H9 (cell line): ENCODE results near the gene ZAP70. TPM values are rescaled to one million over a fixed set of nuclear protein-coding genes. Genes with fewer than 3 reads are reported as not detected.

Experiments used
- DNase-seq: peaks from one replicate; pipeline ENCODE4 v3.0.0-alpha.2; 2017
- H2AFZ ChIP-seq: one replicate; pipeline ENCODE4 v1.6.1; 2013; ENCODE audit warnings: mild to moderate bottlenecking, low read length, control low read depth, moderate library complexity
- H2AK5ac ChIP-seq: 2 replicates; pipeline ENCODE4 v1.6.1; 2013; ENCODE audit warnings: low read length, control low read depth, mixed read lengths; ENCODE audit not compliant: insufficient read length
- H2BK120ac ChIP-seq: one replicate; pipeline ENCODE4 v1.6.1; 2013; ENCODE audit warnings: low read depth, mild to moderate bottlenecking, low read length, control low read depth, inconsistent platforms; ENCODE audit not compliant: poor library complexity, severe bottlenecking
- H2BK12ac ChIP-seq: 2 replicates; pipeline ENCODE4 v1.6.1; 2013; ENCODE audit warnings: low read length, control low read depth, mixed read lengths, low read depth; ENCODE audit not compliant: insufficient read length
- H2BK15ac ChIP-seq: 2 replicates; pipeline ENCODE4 v1.6.1; 2013; ENCODE audit warnings: low read depth, low read length, control low read depth
- H2BK20ac ChIP-seq: one replicate; pipeline ENCODE4 v1.6.1; 2013; ENCODE audit warnings: low read depth, mild to moderate bottlenecking, low read length, control low read depth, inconsistent platforms; ENCODE audit not compliant: poor library complexity, severe bottlenecking
- H2BK5ac ChIP-seq: 2 replicates; pipeline ENCODE4 v1.6.1; 2013; ENCODE audit warnings: low read length, control low read depth, mixed read lengths; ENCODE audit not compliant: insufficient read length
- H3K14ac ChIP-seq: 2 replicates; pipeline ENCODE4 v1.6.1; 2013; ENCODE audit warnings: low read length, control low read depth; ENCODE audit not compliant: insufficient read depth
- H3K18ac ChIP-seq: 2 replicates; pipeline ENCODE4 v1.6.1; 2013; ENCODE audit warnings: low read depth, mild to moderate bottlenecking, mixed read lengths, low read length, control low read depth; ENCODE audit not compliant: insufficient read length
- H3K23ac ChIP-seq: 2 replicates; pipeline ENCODE4 v1.6.1; 2013; ENCODE audit warnings: low read length, control low read depth, mixed read lengths, low read depth; ENCODE audit not compliant: insufficient read length
- H3K23me2 ChIP-seq: 2 replicates; pipeline ENCODE4 v1.6.1; 2013; ENCODE audit warnings: low read depth, mild to moderate bottlenecking, mixed read lengths, low read length, control low read depth; ENCODE audit not compliant: insufficient read length, poor library complexity, severe bottlenecking
- H3K27ac ChIP-seq: 2 replicates; pipeline ENCODE4 v1.5.1; 2013; ENCODE audit warnings: low read length, control low read depth, mixed read lengths, low read depth; ENCODE audit not compliant: insufficient read length
- H3K27me3 ChIP-seq: 2 replicates; pipeline ENCODE4 v1.6.1; 2013; ENCODE audit warnings: low read length, control low read depth, inconsistent platforms; ENCODE audit not compliant: insufficient read depth
- H3K4ac ChIP-seq: 2 replicates; pipeline ENCODE4 v1.6.1; 2013; ENCODE audit warnings: low read depth, mild to moderate bottlenecking, control low read depth, inconsistent platforms, low read length, moderate library complexity
- H3K4me1 ChIP-seq: 2 replicates; pipeline ENCODE4 v1.6.1; 2013; ENCODE audit warnings: low read length, control low read depth, inconsistent platforms; ENCODE audit not compliant: insufficient read depth
- H3K4me2 ChIP-seq: 2 replicates; pipeline ENCODE4 v1.6.1; 2013; ENCODE audit warnings: low read length, control low read depth, mixed read lengths; ENCODE audit not compliant: insufficient read length, insufficient read depth
- H3K56ac ChIP-seq: 2 replicates; pipeline ENCODE4 v1.6.1; 2013; ENCODE audit warnings: low read depth, mild to moderate bottlenecking, mixed read lengths, low read length, control low read depth; ENCODE audit not compliant: insufficient read length
- H3K79me1 ChIP-seq: 2 replicates; pipeline ENCODE4 v1.6.1; 2013; ENCODE audit warnings: low read depth, mild to moderate bottlenecking, moderate library complexity, low read length, control low read depth, inconsistent platforms; ENCODE audit not compliant: insufficient read depth, poor library complexity, severe bottlenecking
- H3K79me2 ChIP-seq: 2 replicates; pipeline ENCODE4 v1.6.1; 2013; ENCODE audit warnings: low read length, control low read depth, inconsistent platforms; ENCODE audit not compliant: insufficient read depth
- H3K9ac ChIP-seq: 2 replicates; pipeline ENCODE4 v1.6.1; 2013; ENCODE audit warnings: low read length, control low read depth, mixed read lengths; ENCODE audit not compliant: insufficient read length; ENCODE audit errors: extremely low read depth
- H3K9me3 ChIP-seq: one replicate; pipeline ENCODE4 v1.6.1; 2013; ENCODE audit warnings: low read depth, low read length, inconsistent platforms; ENCODE audit not compliant: control insufficient read depth
- H3T11ph ChIP-seq: one replicate; pipeline ENCODE4 v1.6.1; 2013; ENCODE audit warnings: mild to moderate bottlenecking, low read length, control low read depth, inconsistent platforms
- H4K20me1 ChIP-seq: one replicate; pipeline ENCODE4 v1.6.1; 2013; ENCODE audit not compliant: control insufficient read depth, insufficient read length, insufficient read depth
- H4K5ac ChIP-seq: 2 replicates; pipeline ENCODE4 v1.6.1; 2013; ENCODE audit warnings: low read depth, mild to moderate bottlenecking, mixed read lengths, low read length, control low read depth; ENCODE audit not compliant: insufficient read length
- H4K8ac ChIP-seq: replicated peaks from 2 replicates; pipeline ENCODE4 v1.6.1; 2013; ENCODE audit warnings: low read length, control low read depth, mixed read lengths, low read depth; ENCODE audit not compliant: insufficient read length
- H4K91ac ChIP-seq: 2 replicates; pipeline ENCODE4 v1.6.1; 2013; ENCODE audit warnings: low read depth, mild to moderate bottlenecking, moderate library complexity, mixed read lengths, low read length, control low read depth; ENCODE audit not compliant: insufficient read length
- H3K27ac Mint-ChIP-seq, 3 experiments: 2 replicates in 2 of 3; 3 replicates in 1 of 3; pipeline ENCODE4 v1.8.0; 2020 to 2021; ENCODE audit warnings: mixed read lengths in 3 of 3, mild to moderate bottlenecking in 1 of 3, moderate library complexity in 1 of 3
- H3K27me3 Mint-ChIP-seq: 2 replicates; pipeline ENCODE4 v1.8.0; 2021; ENCODE audit warnings: low read depth, mild to moderate bottlenecking, moderate library complexity, mixed read lengths
- H3K36me3 Mint-ChIP-seq, 3 experiments: 2 replicates in 2 of 3; 3 replicates in 1 of 3; pipeline ENCODE4 v1.8.0; 2020 to 2021; ENCODE audit warnings: low read depth in 3 of 3, mixed read lengths in 3 of 3; ENCODE audit not compliant: insufficient read depth in 1 of 3
- H3K4me1 Mint-ChIP-seq, 2 experiments: 2 replicates each; pipeline ENCODE4 v1.8.0; 2020; ENCODE audit warnings: mixed read lengths in 2 of 2
- H3K4me3 Mint-ChIP-seq, 2 experiments: 2 replicates in 1 of 2; 3 replicates in 1 of 2; pipeline ENCODE4 v1.8.0; 2020 to 2021; ENCODE audit warnings: mild to moderate bottlenecking in 2 of 2, mixed read lengths in 2 of 2, moderate library complexity in 1 of 2
- H3K9me3 Mint-ChIP-seq, 2 experiments: 2 replicates in 1 of 2; 3 replicates in 1 of 2; pipeline ENCODE4 v1.8.0; 2020; ENCODE audit warnings: mild to moderate bottlenecking in 2 of 2, mixed read lengths in 2 of 2, moderate library complexity in 1 of 2
- WGBS: extraction: QIAGEN DNeasy Blood & Tissue Kit; methylation state at CpG from one replicate; pipeline ENCODE4 v1.1.7; 2013; ENCODE audit warnings: missing lambda C conversion rate, low lambda C conversion rate, mixed read lengths; ENCODE audit not compliant: insufficient read length; ENCODE audit errors: extremely low coverage; 5-methylcytosine and 5-hydroxymethylcytosine counted together
- total RNA-seq: library from RNA; stranded (reverse); gene quantifications from 2 replicates; pipeline ENCODE4 v1.2.1, GENCODE V29; 2021
- TF ChIP-seq, protein P1 (sequence below): fragments of 200-600 bp; sonication (generic); conservative IDR thresholded peaks from 3 replicates; pipeline ENCODE4 v1.8.0; 2021; ENCODE audit warnings: antibody characterized with exemption, mild to moderate bottlenecking

The ZAP70 gene
- total RNA-seq, 1 experiment from 2014 or later = 0.24 TPM

GRCh38 chr2:97738179-97739019, 25.0 kb downstream of the ZAP70 start:
- Histone ChIP-seq H3K4me2 (no peak overlapping the region), H3K23me2 (no peaks in the 10 kb centered on the region), H2AK5ac (no peak overlapping the region), H3K4me1 (no peaks in the 10 kb centered on the region), H2BK120ac (no peak overlapping the region), H4K5ac (no peak overlapping the region), H3K56ac (no peak overlapping the region), H2BK5ac (no peak overlapping the region), H3K27ac (no peak overlapping the region), H3T11ph (no peak overlapping the region), H3K79me2 (no peaks in the 10 kb centered on the region), H4K91ac (no peak overlapping the region), H2AFZ (no peak overlapping the region), H3K79me1 (no peaks in the 10 kb centered on the region), H2BK12ac (no peak overlapping the region), H3K14ac (no peak overlapping the region; the same call in 1 of the 2 replicates), H2BK15ac (no peak overlapping the region), H4K20me1 (no peaks in the 10 kb centered on the region), H2BK20ac (no peak overlapping the region), H3K18ac (no peak overlapping the region), H3K23ac (no peak overlapping the region), H4K8ac (no peak overlapping the region), H3K27me3 (no peaks in the 10 kb centered on the region), H3K9me3 (no peaks in the 10 kb centered on the region), H3K4ac (no peak overlapping the region), H3K9ac (no peak overlapping the region)
- Mint-ChIP-seq H3K27me3 (peaks cover 16% of the 10 kb centered on the region), H3K4me1 (peaks cover 16 to 17% of the 10 kb centered on the region in 2 experiments), H3K4me3 (peak overlapping the region in 1 of 2 experiments; percentile 28; a peak in 2 of 5 replicates), H3K36me3 (peaks cover 0 to 2% (median 0%) of the 10 kb centered on the region in 3 experiments; a peak in 2 of 7 replicates), H3K9me3 (no peaks in the 10 kb centered on the region; a peak in 2 of 5 replicates), H3K27ac (peak overlapping the region in 1 of 3 experiments; percentile 29; a peak in 1 of 7 replicates)
- DNase-seq = no peak
- no CpG with 5 or more reads among the region's 9 CpGs for WGBS
- TF ChIP-seq, protein P1, sequence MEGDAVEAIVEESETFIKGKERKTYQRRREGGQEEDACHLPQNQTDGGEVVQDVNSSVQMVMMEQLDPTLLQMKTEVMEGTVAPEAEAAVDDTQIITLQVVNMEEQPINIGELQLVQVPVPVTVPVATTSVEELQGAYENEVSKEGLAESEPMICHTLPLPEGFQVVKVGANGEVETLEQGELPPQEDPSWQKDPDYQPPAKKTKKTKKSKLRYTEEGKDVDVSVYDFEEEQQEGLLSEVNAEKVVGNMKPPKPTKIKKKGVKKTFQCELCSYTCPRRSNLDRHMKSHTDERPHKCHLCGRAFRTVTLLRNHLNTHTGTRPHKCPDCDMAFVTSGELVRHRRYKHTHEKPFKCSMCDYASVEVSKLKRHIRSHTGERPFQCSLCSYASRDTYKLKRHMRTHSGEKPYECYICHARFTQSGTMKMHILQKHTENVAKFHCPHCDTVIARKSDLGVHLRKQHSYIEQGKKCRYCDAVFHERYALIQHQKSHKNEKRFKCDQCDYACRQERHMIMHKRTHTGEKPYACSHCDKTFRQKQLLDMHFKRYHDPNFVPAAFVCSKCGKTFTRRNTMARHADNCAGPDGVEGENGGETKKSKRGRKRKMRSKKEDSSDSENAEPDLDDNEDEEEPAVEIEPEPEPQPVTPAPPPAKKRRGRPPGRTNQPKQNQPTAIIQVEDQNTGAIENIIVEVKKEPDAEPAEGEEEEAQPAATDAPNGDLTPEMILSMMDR = no peak
